Cortex of kidney (tissue), 1 donor: Measurements from ENCODE around the gene FBXO3.
"Not testable (repeated sequence)": the region's sequence is repeated elsewhere in the genome, so short reads cannot be mapped to it uniquely, and the experiment has no call there.

Source experiments
- DNase-seq: peaks from one replicate; lab custom pipeline; 2025; lab: John Stamatoyannopoulos, UW

The FBXO3 gene

DNA sequence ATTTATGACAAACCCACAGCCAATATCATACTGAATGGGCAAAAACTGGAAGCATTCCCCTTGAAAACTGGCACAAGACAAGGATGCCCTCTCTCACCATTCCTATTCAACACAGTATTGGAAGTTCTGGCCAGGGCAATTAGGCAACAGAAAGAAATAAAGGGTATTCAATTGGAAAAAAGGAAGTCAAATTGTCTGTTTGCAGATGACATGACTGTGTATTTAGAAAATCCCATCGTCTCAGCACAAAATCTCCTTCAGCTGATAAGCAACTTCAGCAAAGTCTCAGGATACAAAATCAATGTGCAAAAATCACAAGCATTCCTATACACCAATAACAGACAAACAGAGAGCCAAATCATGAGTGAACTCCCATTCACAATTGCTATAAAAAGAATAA is 46.8 kb downstream of the FBXO3 start:
- not testable (repeated sequence) for DNase-seq

DNA sequence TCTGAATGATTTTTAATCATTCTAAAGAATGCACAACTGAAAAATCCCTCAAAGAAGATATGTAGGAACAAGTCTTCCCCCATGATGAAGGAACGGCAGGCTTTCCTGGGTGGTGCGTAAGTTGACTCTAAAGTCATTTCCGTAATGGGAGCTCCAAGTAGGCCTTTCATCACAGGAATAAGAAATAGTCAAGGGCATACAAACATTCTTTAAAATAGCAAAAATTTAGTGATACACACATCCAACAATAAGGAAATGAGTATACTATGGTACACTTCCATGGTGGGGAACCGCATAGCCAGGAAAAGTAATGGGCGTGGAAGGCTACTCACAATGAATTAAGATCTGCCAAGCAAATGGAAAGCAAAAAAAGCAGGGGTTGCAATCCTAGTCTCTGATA is 48.8 kb downstream of the FBXO3 start:
- no peak for DNase-seq

DNA sequence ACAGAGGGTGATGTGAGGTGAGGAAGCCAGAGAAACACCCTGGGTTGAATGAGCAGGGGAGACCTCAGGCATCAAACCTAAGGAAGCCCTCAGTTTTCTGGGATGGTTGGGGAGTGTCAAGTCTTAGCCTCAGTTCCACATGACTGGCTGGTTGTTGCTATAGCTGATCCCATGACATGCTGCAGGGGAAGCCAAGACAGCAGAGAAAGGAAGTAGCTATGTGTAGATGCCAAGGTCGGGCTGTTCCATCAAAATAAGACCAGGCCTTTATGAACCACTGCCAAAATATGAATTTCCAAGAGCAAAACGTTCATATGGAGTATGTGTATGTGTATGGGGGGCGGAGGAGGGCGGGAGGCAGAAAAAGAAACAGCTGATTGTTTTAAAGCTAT is 49.7 kb downstream of the FBXO3 start:
- no peak for DNase-seq

DNA sequence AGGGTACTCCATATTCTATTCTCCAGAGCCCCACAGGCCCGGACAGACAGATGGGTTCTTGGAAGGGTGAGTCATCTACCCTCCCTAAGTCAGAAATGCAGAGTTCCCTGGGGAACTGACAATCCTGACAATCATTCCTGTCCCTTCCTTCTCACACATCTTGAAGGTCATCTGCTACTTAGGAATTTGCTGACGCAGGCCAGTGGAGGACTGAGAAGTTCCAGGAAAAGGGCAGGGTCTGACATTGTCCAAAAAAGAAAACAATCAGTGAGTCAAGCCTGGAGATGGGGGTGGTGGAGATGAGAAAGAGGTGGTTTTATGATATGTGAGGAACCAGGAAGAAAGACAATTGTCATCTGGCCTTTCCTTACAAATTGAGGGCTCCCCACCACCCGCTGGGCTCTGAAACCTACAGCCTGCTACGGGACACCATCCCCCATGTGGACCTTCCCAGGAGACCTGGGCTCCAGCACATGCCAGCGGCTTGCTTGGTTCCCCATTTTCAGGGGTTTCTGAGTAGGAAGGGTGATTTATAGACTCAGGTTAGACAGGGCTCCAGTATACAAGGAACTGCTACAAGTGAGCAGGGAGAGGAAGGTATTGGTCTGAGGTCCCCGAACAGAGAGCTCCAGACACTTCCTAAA is 51.0 kb downstream of the FBXO3 start:
- DNase-seq, result no peak

DNA sequence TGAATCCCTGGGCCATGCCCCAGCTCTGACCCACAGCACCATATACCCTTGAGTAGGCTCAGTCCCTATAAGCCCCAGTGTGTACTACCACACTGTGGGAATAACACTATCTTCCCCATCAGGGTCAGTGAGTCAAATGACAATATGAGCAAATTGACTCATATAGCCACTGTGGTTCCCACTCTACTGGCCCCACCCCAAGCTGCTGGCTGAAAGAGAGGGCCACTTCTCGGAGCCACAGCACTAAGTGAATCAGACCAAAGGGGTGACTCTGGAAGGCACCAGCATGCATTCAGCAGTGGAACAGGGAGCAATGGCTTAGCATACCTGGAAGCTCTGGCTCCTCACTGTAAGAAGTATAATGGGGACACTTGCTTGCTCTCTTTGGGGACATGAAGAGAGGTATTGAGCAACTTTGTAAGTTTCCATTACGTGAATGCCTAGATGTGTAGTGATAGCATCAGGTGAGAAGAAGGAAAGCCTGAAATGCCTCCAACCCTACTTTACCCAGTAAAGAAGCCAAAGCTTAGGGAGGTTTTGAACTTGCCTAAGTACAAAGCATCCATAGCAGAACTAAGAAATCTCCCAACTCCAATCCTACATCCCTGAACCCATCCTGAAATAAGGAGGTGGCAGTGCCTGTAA is 51.6 kb downstream of the FBXO3 start:
- DNase-seq, result no peak

DNA sequence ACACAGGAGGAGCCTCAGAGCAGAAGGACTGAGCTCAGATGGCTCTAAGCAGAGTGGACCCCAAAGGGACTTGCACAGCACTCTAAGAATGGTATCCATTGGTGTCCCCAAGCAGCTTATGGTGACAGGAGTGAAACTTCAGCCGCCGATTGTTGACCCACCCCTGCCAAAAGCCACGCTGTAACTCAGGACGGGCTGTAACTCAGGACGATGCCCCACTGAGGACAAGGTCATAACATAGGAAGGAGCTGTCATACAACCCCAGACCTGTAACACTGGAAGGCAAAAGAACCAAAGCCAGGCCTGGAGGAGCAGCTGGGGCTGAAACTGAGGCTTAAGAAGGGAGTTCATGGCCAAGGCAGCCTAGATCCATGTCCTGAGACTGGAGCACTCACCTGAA is 52.3 kb downstream of the FBXO3 start:
- DNase-seq, result no peak

DNA sequence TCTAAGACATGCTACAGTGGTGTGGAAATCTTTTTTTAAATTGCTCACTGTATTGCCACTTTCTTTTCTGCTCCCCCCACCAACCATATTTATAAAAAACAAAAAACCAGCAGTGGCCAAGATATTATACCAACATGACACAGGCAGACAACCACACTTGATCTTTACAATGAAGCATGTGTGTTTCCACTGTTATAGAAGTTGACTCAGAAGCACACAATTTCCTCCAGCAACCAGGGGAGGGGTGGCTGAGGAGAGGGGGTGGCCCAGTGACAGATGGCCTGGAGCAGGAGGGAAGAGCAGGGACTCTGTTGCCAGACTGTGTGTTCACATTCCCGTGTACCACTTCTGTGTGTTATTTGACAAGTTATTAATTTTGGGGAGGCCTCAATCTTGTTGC is 52.9 kb downstream of the FBXO3 start:
- no peak for DNase-seq

DNA sequence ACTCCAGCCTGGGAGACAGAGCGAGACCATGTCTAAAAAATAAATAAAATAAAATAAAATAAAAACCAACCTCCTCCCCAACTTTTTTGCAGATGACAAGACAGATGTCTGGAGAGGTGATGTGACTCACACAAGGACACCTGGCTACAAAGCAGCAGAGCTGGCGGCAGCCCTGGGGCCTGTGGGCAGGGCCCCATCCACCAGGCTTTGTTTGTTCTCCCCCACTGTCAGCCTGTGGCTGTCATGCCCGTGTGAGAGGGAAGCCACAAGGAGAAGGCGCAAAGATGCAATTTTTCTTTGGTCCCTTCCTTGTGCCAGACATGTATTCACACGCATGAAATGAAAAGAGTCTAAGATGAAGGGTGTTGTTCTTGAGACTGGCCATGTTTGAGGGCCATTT is 54.7 kb downstream of the FBXO3 start:
- DNase-seq, result no peak

DNA sequence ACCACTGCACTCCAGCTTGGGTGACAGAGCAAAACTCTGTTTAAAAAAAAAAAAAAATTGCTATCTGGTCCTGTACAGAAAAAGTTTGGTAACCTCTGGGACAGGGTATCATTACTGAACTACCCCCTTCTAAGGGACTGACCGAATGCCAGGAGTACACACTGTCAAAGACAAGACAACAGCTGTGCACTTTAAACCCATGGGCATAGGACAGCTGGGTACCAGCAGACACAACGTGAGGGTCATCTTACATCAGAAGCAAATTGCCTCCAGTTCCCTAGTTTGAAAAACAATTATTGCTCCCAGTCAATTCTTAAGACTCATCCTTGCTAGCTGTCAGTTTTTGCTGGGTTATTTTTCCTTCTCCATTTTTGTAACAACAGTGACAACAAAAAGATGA is 55.9 kb downstream of the FBXO3 start:
- DNase-seq, result no peak

DNA sequence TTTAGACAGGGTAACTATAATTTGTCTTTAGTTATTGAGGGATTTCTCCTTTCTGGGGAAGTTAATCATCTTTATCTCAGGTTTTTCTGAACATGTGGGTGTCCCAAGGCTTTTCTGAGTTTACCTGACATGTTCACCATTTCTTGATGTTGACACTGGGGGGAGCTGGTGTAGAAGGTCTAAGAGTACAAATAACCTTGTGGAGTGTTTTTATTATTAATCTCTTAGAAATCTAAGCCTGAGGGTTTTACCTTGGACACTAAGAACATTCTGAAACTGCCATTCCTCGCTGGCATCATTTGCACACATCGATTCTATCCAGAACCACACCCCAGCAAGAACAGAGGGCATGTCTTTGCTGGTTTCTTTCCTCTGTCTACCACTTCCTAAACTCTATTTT is 58.1 kb downstream of the FBXO3 start:
- no peak for DNase-seq

DNA sequence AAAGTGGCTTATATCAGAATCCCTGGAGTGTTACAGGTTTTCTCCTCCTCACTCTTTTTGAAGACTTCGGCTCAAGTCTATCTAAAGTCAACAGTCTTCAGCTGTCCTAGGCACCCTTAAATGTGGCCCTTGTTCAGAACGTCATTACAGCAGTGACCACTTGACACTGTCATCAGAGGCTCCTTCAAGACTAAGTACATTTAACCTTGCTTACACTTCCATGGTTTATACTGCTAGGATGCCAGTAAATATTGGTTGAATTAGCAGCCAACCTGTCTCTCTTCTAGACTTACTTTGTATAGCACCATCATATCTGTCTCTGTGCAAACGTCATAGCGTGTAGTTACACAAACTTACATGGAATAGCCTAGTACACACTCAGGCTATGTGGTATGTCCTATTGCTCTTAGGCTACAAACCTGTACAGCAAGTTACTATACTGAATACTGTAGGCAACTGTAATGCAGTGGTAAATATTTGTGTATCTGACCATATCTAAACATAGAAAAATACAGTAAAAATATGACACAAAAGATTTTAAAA is 60.4 kb downstream of the FBXO3 start:
- no peak for DNase-seq

DNA sequence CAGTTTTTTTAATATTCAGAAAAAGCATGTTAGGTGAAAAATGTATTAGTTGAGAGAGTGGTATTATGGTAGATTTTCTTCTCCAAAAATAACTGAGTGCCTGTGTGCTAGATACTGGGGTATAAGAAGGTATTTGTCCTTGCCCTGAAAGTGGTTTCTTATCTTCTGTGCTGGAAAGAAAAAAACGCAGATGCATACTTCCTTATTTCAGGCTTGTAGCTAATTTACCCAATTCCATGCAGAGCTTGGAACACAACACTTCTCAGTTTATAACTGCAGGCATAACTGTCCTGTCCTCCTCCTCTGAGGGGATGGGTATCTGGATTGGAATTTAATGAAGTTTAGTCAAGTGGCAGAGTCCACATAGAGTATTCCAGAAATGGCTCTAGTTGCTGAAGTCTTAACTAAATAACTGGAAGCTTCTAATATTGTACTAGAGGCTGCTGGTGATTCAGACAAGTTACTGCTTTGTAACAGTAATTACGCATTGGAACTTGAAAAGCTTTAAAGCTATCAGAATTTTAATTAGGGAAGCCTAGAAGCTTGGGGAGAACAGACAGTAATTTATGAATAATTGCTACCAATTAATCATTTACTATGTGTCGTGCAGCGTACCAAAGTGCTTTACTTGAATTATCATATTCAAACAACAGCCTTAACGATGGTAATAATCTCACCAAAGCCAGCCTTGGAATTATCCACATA is 61.0 kb downstream of the FBXO3 start:
- DNase-seq, result no peak

DNA sequence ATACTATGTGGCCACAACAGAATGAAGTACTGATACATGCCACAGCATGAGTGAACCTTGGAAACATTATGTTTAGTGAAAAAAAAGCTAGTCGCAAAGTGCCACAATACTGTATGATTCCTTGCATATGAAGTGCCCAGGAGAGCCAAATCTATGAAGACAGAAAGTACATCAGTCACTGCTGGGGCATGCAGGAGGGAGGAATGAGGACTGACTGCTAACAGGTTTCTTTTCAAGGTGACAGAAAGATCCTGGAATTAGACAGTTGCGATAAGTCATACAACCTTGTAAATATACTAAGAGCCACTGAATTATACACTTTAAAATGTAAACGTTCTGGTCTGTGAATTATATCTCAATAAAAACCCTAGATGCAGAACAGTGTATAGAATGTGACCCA is 61.9 kb downstream of the FBXO3 start:
- DNase-seq, result no peak

DNA sequence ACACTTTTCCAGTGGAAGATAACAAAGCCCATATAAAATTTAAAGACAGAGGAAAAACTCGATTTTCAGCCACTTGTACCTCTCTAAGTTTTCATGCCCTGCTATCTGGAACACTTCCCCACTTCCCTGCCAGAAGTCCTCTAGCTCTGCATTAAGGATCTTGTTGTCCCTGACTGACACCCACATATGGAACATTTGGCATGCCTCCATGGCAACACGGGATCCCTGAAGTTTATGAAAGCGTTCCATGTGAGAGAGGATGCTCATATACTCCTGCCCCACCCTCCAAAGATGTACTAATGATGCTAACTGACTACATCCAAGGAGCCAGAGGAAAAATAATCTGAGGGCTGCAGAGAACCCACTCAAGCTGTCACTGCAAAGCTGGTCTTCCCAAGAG is 64.9 kb downstream of the FBXO3 start:
- no peak for DNase-seq

DNA sequence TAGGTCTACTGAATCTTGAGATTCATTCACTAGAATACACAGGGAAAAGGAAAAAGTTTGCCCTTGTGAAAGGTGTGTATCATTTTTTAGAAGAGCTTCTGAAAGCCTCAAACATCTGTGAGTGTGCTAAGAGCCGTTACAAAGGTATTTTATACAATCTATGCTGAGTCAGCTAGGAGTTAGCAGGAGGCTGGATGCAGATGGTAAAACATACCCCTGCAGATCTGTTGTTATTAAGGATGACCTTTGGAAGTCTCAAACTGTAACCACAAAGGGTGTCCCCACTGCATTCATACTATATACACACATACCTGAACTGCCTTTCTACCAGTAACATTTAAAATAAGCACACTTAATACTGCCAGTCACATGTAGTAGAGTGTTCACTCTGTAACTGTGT is 65.3 kb downstream of the FBXO3 start:
- no peak for DNase-seq

DNA sequence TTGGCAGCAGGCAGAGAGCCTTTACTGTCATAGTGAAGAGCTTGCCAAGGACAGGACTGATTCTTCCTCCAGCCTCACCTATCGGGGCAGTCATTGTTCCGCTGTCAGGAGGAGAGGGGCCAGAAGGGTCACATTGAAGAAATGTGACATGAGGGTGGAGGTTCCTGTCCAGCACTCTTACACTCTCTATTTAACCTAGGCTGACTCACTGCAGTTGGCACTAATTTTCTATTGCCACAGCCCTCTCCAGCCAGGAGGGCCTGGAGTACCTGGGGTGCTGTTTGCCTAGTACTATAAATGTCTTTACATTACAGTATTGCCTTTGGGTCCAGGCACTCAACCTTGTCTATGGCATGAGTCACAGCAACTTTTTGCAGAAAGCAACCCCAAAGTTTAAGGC is 66.5 kb downstream of the FBXO3 start:
- not testable (repeated sequence) for DNase-seq

DNA sequence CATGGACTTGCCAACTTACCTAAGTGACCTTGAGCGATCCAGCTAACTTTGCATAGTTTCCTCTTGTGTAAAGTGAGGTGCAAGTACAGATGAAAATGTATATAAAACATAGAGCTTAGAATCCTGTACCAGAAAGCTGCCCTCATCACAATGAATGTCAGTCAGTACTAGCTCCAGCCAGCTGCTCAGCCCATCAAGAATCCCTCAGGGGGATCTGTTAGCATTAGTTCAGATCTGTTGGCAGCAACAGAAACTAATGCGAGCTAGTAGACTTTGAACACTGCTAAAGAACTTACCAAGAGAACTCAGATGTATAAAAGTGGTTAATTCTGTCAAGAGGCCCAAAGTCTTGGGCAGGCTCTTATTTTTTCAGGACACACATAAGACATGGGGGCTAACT is 67.4 kb downstream of the FBXO3 start:
- DNase-seq, result no peak

DNA sequence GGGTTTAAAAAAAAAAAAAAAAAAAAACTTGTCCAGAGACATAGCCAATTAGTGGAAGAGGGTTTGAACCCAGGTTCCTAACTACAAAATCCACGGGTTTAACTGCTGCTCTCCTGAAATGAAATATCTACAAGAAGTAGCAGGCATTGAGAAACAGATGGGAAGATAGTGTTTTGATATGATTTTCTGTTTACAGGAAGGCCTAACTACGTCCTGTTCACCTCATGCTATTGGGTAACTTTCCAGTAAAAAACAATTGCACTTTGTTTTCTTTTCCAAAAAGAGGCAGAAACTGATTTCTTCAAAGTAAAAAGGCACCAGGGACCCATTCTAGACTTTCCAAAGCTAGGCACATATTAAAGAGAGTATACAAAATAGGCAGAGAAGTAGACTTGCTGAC is 67.8 kb downstream of the FBXO3 start:
- DNase-seq, result no peak

DNA sequence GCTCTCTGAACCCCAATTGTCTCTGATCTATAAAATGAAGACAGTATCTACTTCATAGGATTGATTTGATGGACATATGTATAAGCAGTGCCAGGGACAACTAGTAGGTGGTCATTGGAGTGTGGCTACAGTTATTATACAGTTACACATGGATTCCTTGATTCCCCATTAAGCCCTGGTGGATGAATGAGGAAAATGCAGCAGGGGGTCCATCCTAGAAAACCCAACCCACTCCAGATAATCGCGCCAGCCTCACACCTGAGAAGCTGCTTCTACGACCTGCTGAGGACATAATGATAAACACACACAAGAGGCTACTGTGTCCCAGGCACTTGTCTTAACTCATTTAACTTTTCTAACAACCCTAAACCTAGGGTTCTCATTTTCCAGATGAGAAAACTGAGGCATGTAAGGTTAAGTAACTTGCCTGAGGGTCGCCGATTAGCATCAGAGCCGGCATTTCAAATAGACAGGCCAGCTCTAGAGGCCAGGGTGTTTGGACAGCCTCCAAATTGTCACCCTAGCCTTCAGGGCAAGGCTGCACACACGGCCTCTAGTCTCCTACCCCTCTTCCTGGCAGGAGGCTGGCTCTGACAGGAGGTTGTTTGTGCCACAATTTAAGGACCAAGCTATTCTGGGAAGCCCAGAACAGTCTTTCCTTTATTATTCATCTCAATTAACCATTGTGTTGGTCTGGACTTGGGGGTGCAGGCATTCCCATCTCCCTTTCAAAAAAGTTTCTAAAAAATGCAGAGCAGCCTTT is 69.9 kb downstream of the FBXO3 start:
- no peak for DNase-seq

DNA sequence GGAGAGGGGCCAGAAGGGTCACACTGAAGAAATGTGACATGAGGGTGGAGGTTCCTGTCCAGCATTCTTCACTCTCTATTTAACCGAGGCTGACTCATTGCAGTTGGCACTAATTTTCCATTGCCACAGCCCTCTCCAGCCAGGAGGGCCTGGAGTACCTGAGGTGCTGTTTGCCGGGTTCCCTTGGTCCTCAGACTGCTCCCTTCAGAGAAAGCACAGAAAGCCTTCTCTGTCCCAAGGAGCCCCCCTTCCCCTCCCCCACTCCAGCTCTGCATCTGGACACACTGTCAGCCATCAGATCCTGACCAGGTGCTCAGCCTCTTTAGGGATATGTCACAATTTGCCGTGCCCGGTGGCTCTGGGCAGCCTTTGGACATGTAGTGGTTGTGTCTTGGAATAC is 70.5 kb downstream of the FBXO3 start:
- no peak for DNase-seq

DNA sequence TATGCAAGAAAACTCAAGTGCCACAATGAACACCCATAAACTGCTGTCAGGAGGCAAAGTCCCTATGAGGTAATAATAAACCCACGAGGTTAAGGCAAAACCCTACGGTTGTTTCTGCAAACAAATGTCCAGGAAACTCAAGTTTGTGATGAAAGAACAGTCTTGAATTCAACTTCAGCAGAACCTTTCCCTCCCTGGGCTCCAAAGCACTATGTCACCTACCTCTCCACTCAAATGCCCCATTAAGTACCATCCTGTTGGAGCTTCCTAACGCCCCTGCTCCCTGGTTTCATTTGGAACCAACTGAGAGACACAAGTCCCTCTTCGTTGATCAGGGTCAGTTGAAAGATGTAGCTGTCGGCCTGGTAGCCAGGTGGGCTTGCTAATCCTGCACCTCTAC is 71.1 kb downstream of the FBXO3 start:
- no peak for DNase-seq
